ENCODE results near the gene MAGEF1. TPM values are rescaled to one million over a fixed set of nuclear protein-coding genes. Genes with fewer than 3 reads are reported as not detected.

Gene MAGEF1
- total RNA-seq, result 30.2 TPM
- long read RNA-seq, transcript MAGEF1-201 (1 exons, 1,636 nt), result major isoform, 79 of 79 reads
- long read RNA-seq, partial matches to known transcripts, result 0 of 79 reads
- long read RNA-seq, other reads (novel, unspliced or antisense), result 0 of 79 reads

- intact Hi-C loops (cut with DNase I), result loop anchor here (1.0 kb wide), 1 partner anchor 128 kb away; no protein-coding TSS in a partner anchor
- peak; percentile 90 for DNase-seq (ENCODE audit: low spot score)
Measured at GRCh38 chr3:184711493-184712247, at the start of gene MAGEF1. Gene MAGEF1, minus strand, starts transcription at chr3:184712064. Its CDS starts 243 bp downstream, at chr3:184711821.

GRCh38 chr3:184761075-184761841 is 49.4 kb upstream of the MAGEF1 start:
- no peak for DNase-seq (ENCODE audit: low spot score)
- intact Hi-C loops (cut with DNase I), result no loop called here

GRCh38 chr3:184760337-184761074 is 48.6 kb upstream of the MAGEF1 start:
- intact Hi-C loops (cut with DNase I), result no loop called here
- no peak for DNase-seq (ENCODE audit: low spot score)

GRCh38 chr3:184759666-184760200 is 47.9 kb upstream of the MAGEF1 start:
- intact Hi-C loops (cut with DNase I), result no loop called here
- DNase-seq (ENCODE audit: low spot score), result no peak

- intact Hi-C loops (cut with DNase I), result no loop called here
- DNase-seq (ENCODE audit: low spot score), result no peak
Measured at GRCh38 chr3:184758056-184758455, 46.2 kb upstream of the MAGEF1 start.

GRCh38 chr3:184757022-184757651 is 45.3 kb upstream of the MAGEF1 start:
- intact Hi-C loops (cut with DNase I), result no loop called here
- DNase-seq (ENCODE audit: low spot score), result peak; percentile 84

- intact Hi-C loops (cut with DNase I), result no loop called here
- DNase-seq (ENCODE audit: low spot score), result no peak
Measured at GRCh38 chr3:184756151-184757021, 44.5 kb upstream of the MAGEF1 start.

- DNase-seq (ENCODE audit: low spot score), result no peak
- intact Hi-C loops (cut with DNase I), result no loop called here
Measured at GRCh38 chr3:184755315-184755731, 43.5 kb upstream of the MAGEF1 start.

- no peak for DNase-seq (ENCODE audit: low spot score)
- intact Hi-C loops (cut with DNase I), result no loop called here
Measured at GRCh38 chr3:184752361-184752760, 40.5 kb upstream of the MAGEF1 start.

GRCh38 chr3:184751204-184752040 is 39.6 kb upstream of the MAGEF1 start:
- intact Hi-C loops (cut with DNase I), result no loop called here
- DNase-seq (ENCODE audit: low spot score), result no peak

GRCh38 chr3:184750349-184751083 is 38.7 kb upstream of the MAGEF1 start:
- intact Hi-C loops (cut with DNase I), result no loop called here
- no peak for DNase-seq (ENCODE audit: low spot score)

GRCh38 chr3:184749168-184749744 is 37.4 kb upstream of the MAGEF1 start:
- intact Hi-C loops (cut with DNase I), result no loop called here

GRCh38 chr3:184748219-184749135 is 36.6 kb upstream of the MAGEF1 start:
- peak; percentile 47 for DNase-seq (ENCODE audit: low spot score)
- intact Hi-C loops (cut with DNase I), result no loop called here

More at GRCh38 chr3:184749168-184749744, 37.4 kb upstream of the MAGEF1 start:
- no peak for DNase-seq (ENCODE audit: low spot score)

GRCh38 chr3:184746131-184747120 is 34.6 kb upstream of the MAGEF1 start:
- DNase-seq (ENCODE audit: low spot score), result peak; percentile 59

More at GRCh38 chr3:184746131-184747120, 34.6 kb upstream of the MAGEF1 start:
- intact Hi-C loops (cut with DNase I), result no loop called here

Measured in cardiac septum (tissue), 1 donor.